A673 (cell line): ENCODE data around the gene UGT1A9.

Experiments used
- CTCF ChIP-seq: fragments of 300-800, 200-600 bp; sonication (generic); conservative IDR thresholded peaks from 2 replicates; pipeline ENCODE4 v1.5.1; 2017; ENCODE audit warnings: low read depth, mild to moderate bottlenecking, antibody characterized with exemption, low read length, moderate library complexity, mixed read lengths
- EZH2 ChIP-seq: fragments of 200-600 bp; sonication (generic); IDR thresholded peaks from 2 replicates; pipeline ENCODE4 v1.6.1; 2017; ENCODE audit warnings: borderline replicate concordance, low read depth, mild to moderate bottlenecking, mixed read lengths, antibody characterized with exemption, low read length; ENCODE audit not compliant: poor library complexity, severe bottlenecking

GRCh38 chr2:233775414-233775813 lies 103.7 kb downstream of the UGT1A9 start:
- TF ChIP-seq CTCF, result no peak
- no peak for TF ChIP-seq EZH2
